Endothelial cell of umbilical vein (primary cell): ENCODE results near the gene SLC13A5. TPM values are rescaled to one million over a fixed set of nuclear protein-coding genes. Genes with fewer than 3 reads are reported as not detected.

Experiments
- BruUV-seq: library from RNA; stranded (reverse); fragments of 400-500 nt; replicated peaks from 2 replicates; lab custom pipeline; 2021; lab: Mats Ljungman, UMichigan
- CTCF ChIA-PET: fragments of 300-600, 350-600 bp; sonication (Branson Sonifier 250); formaldehyde crosslinking; loops from one replicate; lab custom pipeline; 2021; ENCODE audit warnings: antibody characterized with exemption, inconsistent platforms; lab: Charles Lee
- POLR2A ChIA-PET: fragments of 300-600, 350-600 bp; sonication (Branson Sonifier 250); formaldehyde crosslinking; loops from one replicate; lab custom pipeline; 2021; ENCODE audit warnings: antibody characterized with exemption, inconsistent platforms; lab: Charles Lee
- DNase-seq: peaks from one replicate; pipeline ENCODE4 v3.0.0-alpha.2; 2011; ENCODE audit warnings: low read depth, low spot score
- FAIRE-seq: peaks from 2 replicates; lab custom pipeline; 2011; peaks lifted over from hg19 to GRCh38; lab: Jason Lieb, UNC
- H2AFZ ChIP-seq: 2 replicates; pipeline ENCODE4 v1.6.0; 2012; ENCODE audit warnings: low read depth, low read length, control low read depth, inconsistent platforms
- H3K27ac ChIP-seq: 2 replicates; pipeline ENCODE4 v1.5.1; 2011; ENCODE audit warnings: low read depth, mild to moderate bottlenecking, control low read depth, low read length, moderate library complexity; ENCODE audit not compliant: insufficient read depth
- H3K27me3 ChIP-seq, 2 experiments: 2 replicates each; pipeline versions ENCODE4 v1.6.0 to v1.6.1; 2011; ENCODE audit warnings: low read length in 2 of 2, mixed read lengths in 1 of 2; ENCODE audit not compliant: control insufficient read depth in 2 of 2, insufficient read depth in 2 of 2
- H3K36me3 ChIP-seq, 2 experiments: 2 replicates in 1 of 2; 3 replicates in 1 of 2; pipeline ENCODE4 v1.5.1; 2011; ENCODE audit warnings: low read length in 2 of 2, mild to moderate bottlenecking in 1 of 2, moderate library complexity in 1 of 2; ENCODE audit not compliant: control insufficient read depth in 2 of 2, insufficient read depth in 2 of 2; ENCODE audit errors: extremely low read depth in 1 of 2
- H3K4me1 ChIP-seq: 3 replicates; pipeline ENCODE4 v1.5.1; 2011; ENCODE audit warnings: mild to moderate bottlenecking, low read length; ENCODE audit not compliant: control insufficient read depth, insufficient read depth; ENCODE audit errors: extremely low read depth
- H3K4me2 ChIP-seq: 2 replicates; pipeline ENCODE4 v1.6.1; 2011; ENCODE audit warnings: low read length, control low read depth, mixed read lengths; ENCODE audit not compliant: insufficient read depth
- H3K4me3 ChIP-seq, 3 experiments: fragments of 200-600 bp in 1 of 3; sonication (generic), shearing (Covaris generic) in 1 of 3; replicated peaks in 1 of 3; 2 replicates each; pipeline ENCODE4 v1.5.1; 2011 to 2016; ENCODE audit warnings: control low read depth in 3 of 3, low read length in 3 of 3, mild to moderate bottlenecking in 2 of 3, inconsistent platforms in 1 of 3, low read depth in 1 of 3, moderate library complexity in 1 of 3; ENCODE audit not compliant: insufficient read depth in 1 of 3
- H3K79me2 ChIP-seq: 2 replicates; pipeline ENCODE4 v1.6.0; 2012; ENCODE audit warnings: low read length, inconsistent platforms; ENCODE audit not compliant: control insufficient read depth, insufficient read depth
- H3K9ac ChIP-seq: replicated peaks from 2 replicates; pipeline ENCODE3; 2011; ENCODE audit warnings: low read length, control low read depth; ENCODE audit not compliant: insufficient read depth; ENCODE audit errors: extremely low read depth
- H3K9me1 ChIP-seq: replicated peaks from 3 replicates; pipeline ENCODE4 v1.6.0; 2011; ENCODE audit warnings: mild to moderate bottlenecking, low read length; ENCODE audit not compliant: control insufficient read depth, insufficient read depth; ENCODE audit errors: extremely low read depth
- H3K9me3 ChIP-seq: replicated peaks from 2 replicates; pipeline ENCODE4 v1.5.1; 2012; ENCODE audit warnings: low read length, inconsistent platforms; ENCODE audit not compliant: control insufficient read depth, insufficient read depth
- H4K20me1 ChIP-seq: replicated peaks from 2 replicates; pipeline ENCODE3; 2011; ENCODE audit warnings: mild to moderate bottlenecking, low read length; ENCODE audit not compliant: control insufficient read depth, insufficient read depth; ENCODE audit errors: extremely low read depth
- CTCF ChIP-seq, 2 donors: IDR thresholded peaks; 1 replicate in 1 of 2; 2 replicates in 1 of 2; pipeline ENCODE4 v1.5.1; 2011; ENCODE audit warnings: low read length in 2 of 2, mild to moderate bottlenecking in 2 of 2, moderate library complexity in 2 of 2, control low read depth in 1 of 2, inconsistent platforms in 1 of 2, low read depth in 1 of 2; ENCODE audit not compliant: insufficient read depth in 1 of 2; ENCODE audit errors: extremely low read depth in 1 of 2
- EZH2 ChIP-seq: IDR thresholded peaks from 2 replicates; pipeline ENCODE4 v1.6.1; 2012; ENCODE audit warnings: borderline replicate concordance, low read depth, mild to moderate bottlenecking, moderate library complexity, low read length, inconsistent platforms; ENCODE audit not compliant: severe bottlenecking
- FOS ChIP-seq: IDR thresholded peaks from 2 replicates; pipeline ENCODE4 v1.6.1; 2011; ENCODE audit warnings: mild to moderate bottlenecking, low read length, moderate library complexity, borderline replicate concordance; ENCODE audit not compliant: insufficient read depth
- GATA2 ChIP-seq: IDR thresholded peaks from 2 replicates; pipeline ENCODE4 v1.7.0; 2011; ENCODE audit warnings: low read depth, mild to moderate bottlenecking, moderate library complexity, mixed read lengths, low read length; ENCODE audit not compliant: insufficient read length, insufficient read depth
- JUN ChIP-seq: IDR thresholded peaks from 2 replicates; pipeline ENCODE4 v1.6.1; 2011; ENCODE audit warnings: borderline replicate concordance, low read depth; ENCODE audit not compliant: insufficient read length, insufficient read depth
- MAX ChIP-seq: IDR thresholded peaks from 2 replicates; pipeline ENCODE4 v1.6.1; 2011; ENCODE audit not compliant: insufficient read depth, insufficient read length
- MYC ChIP-seq: IDR thresholded peaks from one replicate; pipeline ENCODE4 v1.6.1; 2011; ENCODE audit warnings: mild to moderate bottlenecking, low read depth, low read length
- POLR2A ChIP-seq: IDR thresholded peaks from 2 replicates; pipeline ENCODE4 v1.6.1; 2012; ENCODE audit warnings: low read depth, mild to moderate bottlenecking, control low read depth, low read length
- POLR2AphosphoS5 ChIP-seq: IDR thresholded peaks from 2 replicates; pipeline ENCODE4 v1.6.1; 2012; ENCODE audit warnings: low read depth, mild to moderate bottlenecking, control low read depth, low read length, moderate library complexity; ENCODE audit not compliant: insufficient read depth
- dilution Hi-C: fragments of 300-500 bp; cut with MboI; formaldehyde crosslinking; loops from one replicate; pipeline ENCODE4 v1.15.0; 2019; ENCODE audit warnings: low sequenced_read_pairs; ENCODE audit not compliant: extremely low pct_ligation_motif_present
- intact Hi-C: fragments of 100-400 bp; cut with micrococcal nuclease; formaldehyde crosslinking; loops from one replicate; pipeline ENCODE4 v1.10.0; 2022
- polyA plus RNA-seq, 4 experiments: library from polyadenylated mRNA; depleted of rRNA in 3 of 4; stranded (reverse) in 3 of 4; unstranded in 1 of 4; fragments of >200 nt; gene quantifications; 2 replicates each; pipeline versions ENCODE4 v1.2.1 to v1.2.3, GENCODE V29; 2011 to 2012; ENCODE audit warnings: missing spikeins in 1 of 4
- total RNA-seq: library from RNA; stranded (reverse); gene quantifications from 2 replicates; pipeline ENCODE4 v1.2.3, GENCODE V29; 2021

Gene SLC13A5
- total and polyA plus RNA-seq, 2 donors (not counting 3 experiments of a cell fraction or from before 2014, with no cell fraction given), result 0.03 TPM; not detected in 1

DNA sequence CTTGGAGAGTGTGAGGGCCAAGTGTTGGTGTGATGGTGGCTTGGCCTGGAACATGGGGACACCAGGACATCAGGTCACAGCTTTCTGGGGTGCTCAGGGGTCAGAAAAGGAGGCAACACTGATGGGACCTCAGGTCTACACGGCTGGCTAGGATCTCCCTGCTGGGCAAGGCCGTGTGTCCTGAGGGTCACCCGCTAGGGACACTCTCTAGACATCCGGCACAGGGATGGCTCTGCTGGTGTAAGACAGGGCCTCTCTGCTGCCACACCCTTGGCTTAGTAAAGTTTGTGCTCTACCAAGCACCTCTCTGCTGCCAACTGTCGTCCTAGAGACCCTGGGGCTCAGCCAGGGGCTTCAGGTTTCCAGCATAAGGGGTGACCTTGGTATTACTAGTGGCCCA lies 16.3 kb downstream of the SLC13A5 start:
- FAIRE-seq, result no peak
- H3K27me3 ChIP-seq, result peaks cover 0 to 6% of the 10 kb centered on the region in 2 experiments
- no peaks in the 10 kb centered on the region for H3K79me2 ChIP-seq

More for the DNA sequence above, 16.3 kb downstream of the SLC13A5 start:
- Histone ChIP-seq H3K4me2 (no peak overlapping the region), H3K4me3 (no peak overlapping the region), H3K36me3 (no peaks in the 10 kb centered on the region), H2AFZ (no peak overlapping the region), H3K9ac (no peak overlapping the region), H3K4me1 (no peaks in the 10 kb centered on the region), H3K9me1 (no peaks in the 10 kb centered on the region), H3K27ac (no peak overlapping the region), H3K9me3 (no peaks in the 10 kb centered on the region), H4K20me1 (no peaks in the 10 kb centered on the region)
- ChIA-PET CTCF (interaction anchor here (1.4 kb wide), 1 partner anchor 31 kb away, joined by 3 read pairs; no protein-coding TSS in a partner anchor), POLR2A (no interaction called here)
- no TSS peak for BruUV-seq
- TF ChIP-seq FOS, result no peak
- TF ChIP-seq POLR2AphosphoS5, result no peak
- TF ChIP-seq POLR2A, result no peak
- no peak for TF ChIP-seq MAX
- TF ChIP-seq EZH2, result no peak
- no peak for TF ChIP-seq JUN
- TF ChIP-seq MYC, result no peak
- no peak for TF ChIP-seq GATA2
- no peak for TF ChIP-seq CTCF (IDR thresholded peaks at IDR 0.05; ENCODE audit: extremely low read depth in 1 of 2, insufficient read depth in 1 of 2, low read depth in 1 of 2, low read length in 2 of 2)
- intact Hi-C loops, result no loop called here
- DNase-seq, result no peak
- dilution Hi-C loops, result no loop called here
